KMS-11 (cell line): Measurements from ENCODE around the gene HSD17B11.

ENCODE experiments used
- H2AFZ ChIP-seq: fragments of 200-600 bp; sonication (generic); 2 replicates; pipeline ENCODE4 v1.6.1; 2016; ENCODE audit warnings: antibody characterized with exemption, mixed run types, low read depth
- H3K27ac ChIP-seq: fragments of 200-600 bp; sonication (generic); 2 replicates; pipeline ENCODE4 v1.6.1; 2016; ENCODE audit warnings: mild to moderate bottlenecking, mixed run types
- H3K27me3 ChIP-seq: fragments of 200-600 bp; sonication (generic); 2 replicates; pipeline ENCODE4 v1.6.1; 2017; ENCODE audit warnings: mild to moderate bottlenecking, low read depth, mixed run types, moderate library complexity; ENCODE audit not compliant: insufficient read depth
- H3K36me3 ChIP-seq: fragments of 200-600 bp; sonication (generic); 2 replicates; pipeline ENCODE4 v1.6.1; 2017; ENCODE audit warnings: mild to moderate bottlenecking, mixed run types; ENCODE audit not compliant: insufficient read depth
- H3K4me1 ChIP-seq: fragments of 200-600 bp; sonication (generic); 2 replicates; pipeline ENCODE4 v1.6.1; 2016; ENCODE audit warnings: mild to moderate bottlenecking, low read depth, mixed run types; ENCODE audit not compliant: poor library complexity, severe bottlenecking
- H3K4me2 ChIP-seq: fragments of 200-600 bp; sonication (generic); 2 replicates; pipeline ENCODE4 v1.7.0; 2016; ENCODE audit warnings: mild to moderate bottlenecking, mixed run types
- H3K4me3 ChIP-seq: fragments of 200-600 bp; sonication (generic); IDR thresholded peaks from 2 replicates; pipeline ENCODE4 v1.6.1; 2017; ENCODE audit warnings: low read depth, low read length, mixed read lengths; ENCODE audit not compliant: insufficient read depth
- H3K79me2 ChIP-seq: fragments of 200-600 bp; sonication (generic); 2 replicates; pipeline ENCODE4 v1.6.1; 2016; ENCODE audit warnings: low read depth, mixed run types; ENCODE audit not compliant: insufficient read depth
- H3K9ac ChIP-seq: fragments of 200-600 bp; sonication (generic); 2 replicates; pipeline ENCODE4 v1.6.1; 2016; ENCODE audit warnings: mild to moderate bottlenecking, mixed run types
- H4K20me1 ChIP-seq: fragments of 200-600 bp; sonication (generic); 2 replicates; pipeline ENCODE4 v1.6.1; 2016; ENCODE audit warnings: mild to moderate bottlenecking, mixed run types; ENCODE audit not compliant: insufficient read depth
- CTCF ChIP-seq: fragments of 200-600 bp; sonication (generic); conservative IDR thresholded peaks from 2 replicates; pipeline ENCODE4 v1.6.1; 2017; ENCODE audit warnings: low read depth, mild to moderate bottlenecking, antibody characterized with exemption, low read length, moderate library complexity, mixed read lengths

HSD17B11 gene

GRCh38 chr4:87370068-87370467 lies 20.9 kb downstream of the HSD17B11 start:
- Histone ChIP-seq H3K9ac (no peak overlapping the region), H3K36me3 (peaks cover 3% of the 10 kb centered on the region; the same call in 1 of the 2 replicates), H2AFZ (no peak overlapping the region), H4K20me1 (no peaks in the 10 kb centered on the region), H3K4me3 (no peak overlapping the region), H3K4me1 (no peaks in the 10 kb centered on the region), H3K4me2 (no peak overlapping the region), H3K79me2 (peaks cover 2% of the 10 kb centered on the region; the same call in 1 of the 2 replicates), H3K27ac (no peak overlapping the region), H3K27me3 (no peaks in the 10 kb centered on the region)
- no peak for TF ChIP-seq CTCF

GRCh38 chr4:87366521-87367162 lies 24.3 kb downstream of the HSD17B11 start:
- Histone ChIP-seq H3K79me2 (no peaks in the 10 kb centered on the region), H3K27ac (no peak overlapping the region), H3K4me3 (no peak overlapping the region), H3K4me1 (no peaks in the 10 kb centered on the region), H2AFZ (no peak overlapping the region), H3K4me2 (no peak overlapping the region), H3K27me3 (no peaks in the 10 kb centered on the region), H3K9ac (no peak overlapping the region), H4K20me1 (no peaks in the 10 kb centered on the region), H3K36me3 (peaks cover 3% of the 10 kb centered on the region; the same call in 1 of the 2 replicates)
- no peak for TF ChIP-seq CTCF

GRCh38 chr4:87365348-87365747 lies 25.6 kb downstream of the HSD17B11 start:
- Histone ChIP-seq H3K36me3 (peaks cover 3% of the 10 kb centered on the region; the same call in 1 of the 2 replicates), H3K4me1 (no peaks in the 10 kb centered on the region), H3K9ac (no peak overlapping the region), H3K27me3 (no peaks in the 10 kb centered on the region), H2AFZ (no peak overlapping the region), H4K20me1 (no peaks in the 10 kb centered on the region), H3K4me3 (no peak overlapping the region), H3K27ac (no peak overlapping the region), H3K4me2 (no peak overlapping the region), H3K79me2 (no peaks in the 10 kb centered on the region)
- no peak for TF ChIP-seq CTCF

- H3K27me3 ChIP-seq, result no peaks in the 10 kb centered on the region
- no peaks in the 10 kb centered on the region for H3K4me1 ChIP-seq
- TF ChIP-seq CTCF, result no peak
- H2AFZ ChIP-seq, result no peak overlapping the region
- no peak overlapping the region for H3K9ac ChIP-seq
- no peaks in the 10 kb centered on the region for H3K36me3 ChIP-seq
- H3K4me2 ChIP-seq, result no peak overlapping the region
- H3K4me3 ChIP-seq, result no peak overlapping the region
- H3K27ac ChIP-seq, result no peak overlapping the region
- no peaks in the 10 kb centered on the region for H4K20me1 ChIP-seq
- no peaks in the 10 kb centered on the region for H3K79me2 ChIP-seq
Observed at GRCh38 chr4:87363552-87363951, 27.4 kb downstream of the HSD17B11 start.
